HPDE6-E6E7 (cell line): ENCODE data around the gene BACE2.
A peak's percentile ranks its signal among the peaks of the same experiment; 100 is the strongest.
"Not testable (repeated sequence)": the region's sequence is repeated elsewhere in the genome, so short reads cannot be mapped to it uniquely, and the experiment has no call there.

Experiments used
- DNase-seq: peaks from one replicate; pipeline ENCODE4 v3.0.0; 2011; ENCODE audit warnings: missing footprints; ENCODE audit errors: extremely low spot score

Gene BACE2

GRCh38 chr21:41215856-41216408 lies 48.0 kb downstream of the BACE2 start:
- DNase-seq: no peak

DNA sequence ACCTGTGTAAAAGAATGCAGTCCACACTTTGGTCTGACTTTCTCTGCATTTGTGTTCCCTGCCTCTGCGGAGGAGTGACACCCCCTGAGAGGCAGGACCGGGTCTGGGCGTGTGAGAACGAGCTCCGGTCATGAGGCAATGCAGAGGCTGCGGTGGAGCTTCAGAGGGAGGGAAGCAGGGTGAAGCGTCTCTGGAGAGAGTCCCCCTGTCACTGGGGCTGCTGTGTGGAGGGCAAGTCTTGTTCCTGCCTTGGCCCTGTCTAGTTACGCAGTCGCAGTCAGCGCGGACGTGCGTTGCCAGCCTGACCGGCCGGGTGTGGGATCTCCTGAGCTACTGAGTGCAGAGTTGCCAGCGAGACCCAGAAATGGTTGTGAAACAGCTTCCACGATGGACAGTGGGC lies 48.5 kb downstream of the BACE2 start:
- DNase-seq: no peak

DNA sequence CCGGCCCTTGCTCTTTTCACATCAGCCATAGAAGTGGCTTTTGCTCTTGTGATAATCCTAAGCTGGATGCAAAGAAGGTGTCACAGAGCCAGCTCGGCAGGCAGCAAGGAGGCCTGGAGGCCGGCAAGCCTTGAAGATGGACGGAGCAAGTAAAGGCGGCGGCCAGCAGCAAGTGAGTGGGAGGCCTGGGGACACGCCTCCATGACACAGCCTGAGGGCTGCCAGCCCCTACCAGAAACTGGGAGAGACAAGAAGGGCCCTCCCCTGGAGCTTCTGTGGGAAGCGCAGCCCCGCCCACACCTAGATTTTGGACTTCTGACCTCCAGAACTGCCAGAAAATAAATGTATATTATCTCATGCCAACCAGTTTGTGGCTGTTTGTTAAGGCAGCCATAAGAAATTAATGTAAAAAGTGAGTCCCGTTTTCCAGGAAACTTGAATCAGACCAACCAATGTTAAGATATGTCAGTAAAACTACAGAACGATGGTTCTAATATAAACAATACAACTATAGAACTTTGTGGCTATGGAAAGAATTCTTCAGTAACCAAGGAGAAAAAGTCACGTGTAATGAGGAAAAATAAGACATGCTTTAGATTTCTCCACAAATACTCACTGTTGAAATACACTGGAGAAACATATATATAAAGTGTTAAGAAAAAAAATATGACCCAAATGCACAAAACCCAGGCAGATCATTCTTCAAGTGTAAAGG lies 49.9 kb downstream of the BACE2 start:
- DNase-seq: no peak

DNA sequence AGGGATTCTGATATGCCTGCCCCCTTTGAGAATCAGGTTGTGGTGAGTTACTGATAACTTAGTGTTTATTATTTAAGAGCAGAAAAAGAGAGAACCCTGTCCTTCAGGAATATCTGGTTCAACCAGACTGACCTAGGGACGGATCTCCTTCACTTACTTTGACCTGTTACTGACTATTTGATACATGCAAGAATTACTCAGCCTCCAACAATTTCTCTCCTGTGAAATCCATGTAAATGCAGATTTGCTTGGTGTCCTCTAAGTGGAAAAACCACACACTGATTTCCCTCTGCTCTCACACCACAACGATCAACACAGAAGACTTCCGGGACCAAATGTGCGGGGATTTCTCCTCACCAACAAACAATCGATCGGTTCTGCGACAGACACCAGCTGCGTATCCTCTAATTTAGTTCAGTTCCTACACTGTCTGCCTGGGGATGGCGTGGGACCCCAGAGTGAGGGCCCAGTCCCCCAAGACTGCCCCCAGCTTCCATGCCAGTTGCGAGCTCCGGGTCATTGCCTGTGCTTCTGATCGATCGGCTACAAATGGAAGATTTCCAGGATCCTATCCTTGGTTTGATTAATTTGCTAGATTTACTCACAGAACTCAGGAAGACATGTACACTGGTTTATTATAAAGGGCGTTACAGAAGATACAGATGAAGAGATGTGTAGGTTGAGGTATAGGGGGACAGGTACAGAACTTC lies 51.7 kb downstream of the BACE2 start:
- DNase-seq: peak; percentile 54

GRCh38 chr21:41220208-41220733 lies 52.3 kb downstream of the BACE2 start:
- no peak for DNase-seq

- DNase-seq: no peak
These were observed 54.5 kb downstream of the BACE2 start for GRCh38 chr21:41222247-41223068.

DNA sequence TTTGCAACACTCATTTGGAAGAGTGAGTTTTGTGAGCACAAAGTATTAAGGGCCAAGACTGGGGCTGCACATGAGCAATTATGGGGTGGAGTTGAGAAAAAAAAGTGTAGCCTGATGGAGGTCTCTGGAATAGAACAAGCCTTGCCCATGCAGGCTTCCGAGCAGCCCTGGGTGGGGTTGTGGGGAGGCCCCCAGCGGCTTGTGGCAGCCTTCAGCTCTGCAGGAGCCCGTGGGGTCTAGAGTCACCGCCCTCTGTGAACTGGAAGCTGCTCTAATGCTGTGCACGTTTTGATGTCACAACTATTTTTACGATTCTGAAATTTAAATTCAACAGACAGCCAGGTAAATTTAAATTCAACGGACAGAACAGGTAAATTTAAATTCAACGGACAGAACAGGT lies 58.9 kb downstream of the BACE2 start:
- DNase-seq: no peak

DNA sequence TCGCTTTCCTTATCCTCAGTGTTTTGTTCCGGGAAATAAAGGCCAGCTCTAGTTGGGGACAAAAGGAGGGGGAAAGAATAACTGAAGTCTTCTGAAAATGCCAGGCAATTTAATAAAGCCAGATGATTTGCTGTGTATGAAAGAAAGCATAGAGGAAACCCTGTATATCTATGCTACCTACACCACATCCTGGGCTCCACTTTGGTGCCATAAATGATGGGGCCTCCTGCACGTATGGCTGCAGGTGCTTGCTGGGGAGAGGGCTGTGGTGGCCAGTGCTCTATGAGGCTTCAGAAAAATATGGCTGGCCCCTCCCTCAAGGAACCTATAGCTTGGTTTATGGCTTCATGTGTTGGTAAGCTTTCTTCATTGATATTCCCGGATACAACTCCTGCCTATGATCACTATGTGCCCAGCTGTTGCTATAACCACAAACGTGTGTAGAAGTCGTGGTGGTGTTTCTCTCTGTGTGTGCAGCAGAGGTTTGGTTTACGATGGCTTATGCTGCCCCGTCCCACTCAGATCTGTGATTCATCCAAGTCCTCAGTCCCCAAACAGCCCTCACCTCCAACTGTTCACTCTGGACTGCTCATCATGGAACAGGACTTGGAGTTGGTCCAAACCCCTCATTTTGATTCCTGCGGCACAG lies 59.5 kb downstream of the BACE2 start:
- no peak for DNase-seq

DNA sequence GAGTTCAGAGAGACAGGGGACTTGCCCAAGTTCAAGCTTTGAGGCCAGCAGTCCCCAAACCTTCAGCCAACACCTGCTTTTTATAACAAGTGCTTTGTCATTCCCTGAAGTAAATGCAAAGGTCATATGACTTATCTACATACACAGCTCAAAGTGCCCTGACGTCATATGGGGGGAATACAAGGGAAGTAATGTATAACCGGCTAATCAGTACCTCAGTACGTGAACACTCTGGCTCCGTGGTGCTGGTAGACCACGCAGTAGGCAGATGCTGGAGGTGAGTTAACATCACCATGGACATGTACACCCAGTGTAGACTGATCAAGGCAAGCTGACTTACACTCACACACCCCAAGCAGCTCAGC lies 60.0 kb downstream of the BACE2 start:
- no peak for DNase-seq

- no peak for DNase-seq
These were observed 60.5 kb downstream of the BACE2 start for GRCh38 chr21:41228492-41228891.

DNA sequence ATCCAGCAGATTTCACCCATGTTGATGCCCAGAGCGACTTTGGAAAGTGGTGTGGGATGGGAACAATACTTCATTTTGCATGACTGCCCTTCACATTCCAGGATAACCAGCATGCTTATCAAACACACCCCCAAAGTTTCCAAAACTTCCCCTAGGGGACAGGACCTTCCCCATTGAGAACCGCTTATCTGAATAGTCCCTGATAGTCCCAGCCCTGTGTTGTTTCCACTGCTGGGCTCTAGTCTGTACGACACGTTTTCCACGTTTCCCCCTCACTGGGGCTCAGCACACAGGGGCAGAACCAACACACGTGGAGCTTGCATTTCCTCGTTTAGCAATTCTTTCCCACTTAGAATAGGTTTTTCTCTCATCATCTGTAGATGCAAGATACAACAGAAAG lies 61.0 kb downstream of the BACE2 start:
- DNase-seq: no peak

- DNase-seq: no peak
These were observed 61.7 kb downstream of the BACE2 start for GRCh38 chr21:41229509-41230248.

DNA sequence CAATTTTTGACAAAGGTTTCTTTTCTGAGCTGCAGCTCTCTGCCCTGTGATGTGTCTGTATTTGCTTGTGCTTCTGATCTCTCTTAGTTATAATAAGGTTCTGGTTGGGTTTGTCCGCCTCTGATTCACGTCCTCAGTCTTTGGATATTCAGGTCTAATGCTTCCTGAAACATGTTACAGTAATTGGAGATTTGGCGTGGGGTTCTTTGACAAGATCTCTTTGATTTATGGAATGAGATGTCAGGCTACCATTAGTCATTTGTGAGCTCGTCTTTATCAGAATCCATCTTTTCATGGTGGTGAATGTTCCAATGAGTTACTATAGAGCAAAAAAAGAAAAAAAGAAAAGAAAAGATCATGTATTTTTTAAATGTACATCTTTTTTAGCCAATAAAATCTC lies 62.5 kb downstream of the BACE2 start:
- DNase-seq: no peak

GRCh38 chr21:41231060-41231459 lies 63.1 kb downstream of the BACE2 start:
- DNase-seq: no peak

DNA sequence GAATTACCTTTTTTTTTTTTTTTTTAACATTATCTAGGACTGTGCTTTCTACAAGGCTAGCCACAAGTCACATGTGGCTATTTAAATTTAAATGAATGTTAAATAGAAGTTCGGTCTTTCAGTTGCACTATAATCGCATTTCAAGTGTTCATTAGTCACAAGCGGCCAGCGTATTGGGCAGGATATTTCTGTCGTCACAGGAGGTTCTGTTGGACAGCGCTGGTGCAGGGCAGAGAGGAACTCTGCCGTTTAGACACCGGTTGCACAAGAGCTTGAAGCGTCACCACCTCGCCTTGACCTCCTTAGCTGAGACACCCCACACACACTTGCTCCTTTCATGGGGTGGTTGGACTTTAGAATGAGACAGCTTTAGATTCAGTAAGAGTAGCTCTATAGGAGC lies 64.1 kb downstream of the BACE2 start:
- no peak for DNase-seq

DNA sequence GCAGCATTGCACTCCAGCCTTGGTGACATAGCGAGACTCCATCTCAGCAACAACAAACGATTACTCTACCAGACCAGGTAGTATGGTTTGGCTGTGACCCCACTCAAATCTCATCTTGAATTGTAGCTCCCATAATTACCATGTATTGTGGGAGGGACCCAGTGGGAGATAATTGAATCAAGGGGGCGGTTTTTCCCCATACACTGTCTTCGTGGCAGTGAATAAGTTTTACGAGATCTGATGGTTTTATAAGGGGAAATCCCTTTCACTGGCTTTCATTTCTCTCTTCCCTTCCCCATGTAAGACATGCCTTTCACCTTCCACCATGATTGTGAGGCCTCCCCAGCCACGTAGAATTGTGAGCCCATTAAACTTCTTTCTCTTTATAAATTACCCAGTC lies 66.0 kb downstream of the BACE2 start:
- DNase-seq: no peak

DNA sequence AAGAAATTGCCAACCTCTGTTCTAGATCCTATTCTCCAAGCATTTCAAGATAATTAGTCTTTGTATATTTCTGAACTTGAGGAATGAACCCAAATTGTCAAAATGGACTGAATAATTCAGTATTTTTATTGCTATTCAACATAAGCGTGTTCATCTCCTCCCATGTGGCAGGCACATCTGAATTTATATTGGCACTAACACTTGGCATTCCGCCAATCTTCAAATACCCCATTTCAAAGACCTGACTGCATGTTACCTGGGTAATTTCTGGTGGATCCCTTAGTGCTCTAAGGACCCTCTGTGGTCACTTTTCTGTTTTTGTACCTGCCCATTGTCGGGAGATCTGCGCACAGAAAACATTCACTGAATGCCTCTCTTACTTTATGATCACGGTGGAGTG lies 66.6 kb downstream of the BACE2 start:
- DNase-seq: no peak

- no peak for DNase-seq
These were observed 67.2 kb downstream of the BACE2 start for GRCh38 chr21:41235201-41235600.

DNA sequence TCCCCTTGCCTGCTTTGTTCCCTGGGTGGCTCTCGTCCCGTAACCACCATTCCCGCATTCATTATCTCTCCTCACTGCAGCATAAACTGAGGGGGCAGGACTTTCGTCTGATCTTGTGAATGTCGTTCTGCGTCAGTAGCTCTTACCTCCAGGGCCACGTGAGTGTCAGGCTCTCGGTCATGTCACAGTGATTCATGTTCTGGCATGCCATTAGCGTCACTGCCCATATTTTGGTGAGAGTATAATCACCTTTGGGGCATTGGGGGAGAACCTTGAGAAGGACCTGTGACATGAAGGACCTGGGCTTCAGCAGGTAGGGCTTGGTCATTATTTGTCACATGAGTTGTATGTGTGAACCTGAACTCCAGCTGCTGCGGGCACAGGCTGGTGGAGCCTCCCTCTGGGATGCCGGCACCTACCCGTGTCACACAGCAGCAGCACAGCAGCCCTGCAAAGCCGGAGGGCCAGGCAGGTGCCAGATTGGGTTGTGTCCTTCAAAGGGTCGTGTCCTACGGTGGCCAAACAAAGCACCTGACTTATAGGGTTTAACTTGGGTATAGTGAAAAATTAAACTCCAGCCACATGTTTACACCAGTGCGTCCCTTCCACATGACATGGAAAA lies 68.5 kb downstream of the BACE2 start:
- no peak for DNase-seq

DNA sequence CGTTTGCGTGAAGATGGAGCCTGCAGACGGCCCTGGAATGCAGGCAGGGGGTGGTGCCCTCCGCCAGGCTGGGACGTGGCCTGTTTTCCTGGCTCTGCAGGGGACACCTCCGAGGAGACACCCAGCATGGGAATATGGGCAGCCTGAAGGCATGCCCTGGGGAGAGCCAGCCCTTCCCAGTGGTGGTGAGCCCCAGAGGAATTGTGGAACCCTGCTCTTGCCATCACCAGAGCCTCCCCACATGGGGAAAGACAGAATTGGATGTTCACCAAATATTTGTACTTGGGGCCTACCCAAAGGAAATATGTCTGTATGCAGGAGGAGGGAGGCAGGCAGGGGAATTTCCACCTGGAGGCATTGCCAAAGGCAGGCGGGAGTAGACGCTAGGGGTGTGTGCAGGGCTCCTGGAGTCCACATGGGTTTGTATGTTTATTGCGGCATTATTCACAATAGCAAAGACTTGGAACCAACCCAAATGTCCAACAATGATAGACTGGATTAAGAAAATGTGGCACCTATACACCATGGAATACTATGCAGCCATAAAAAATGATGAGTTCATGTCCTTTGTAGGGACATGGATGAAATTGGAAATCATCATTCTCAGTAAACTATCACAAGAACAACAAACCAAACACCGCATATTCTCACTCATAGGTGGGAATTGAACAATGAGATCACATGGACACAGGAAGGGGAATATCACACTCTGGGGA lies 70.3 kb downstream of the BACE2 start:
- DNase-seq: not testable (repeated sequence)
